ENCODE results near the gene METTL15.
"Not testable (repeated sequence)": the region's sequence is repeated elsewhere in the genome, so short reads cannot be mapped to it uniquely, and the experiment has no call there.

The METTL15 gene

DNA sequence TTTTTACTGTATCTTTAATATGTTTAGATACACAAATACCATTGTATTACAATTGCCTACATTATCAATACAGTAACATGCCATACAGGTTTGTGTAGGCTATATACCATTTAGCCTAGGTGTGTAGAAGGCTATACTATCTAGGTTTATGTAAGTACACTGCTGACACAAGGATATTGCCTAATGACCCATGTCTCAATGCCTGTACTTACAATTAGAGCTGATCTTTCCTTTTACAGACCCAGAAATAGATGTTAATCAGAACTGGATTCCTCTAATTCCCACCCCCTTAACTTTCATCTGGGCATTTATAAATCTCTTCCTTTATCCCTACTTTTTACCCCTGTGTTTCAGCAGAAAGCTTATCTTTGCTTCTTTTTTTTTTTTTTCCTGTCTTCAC is 229.5 kb downstream of the METTL15 start:
- Mint-ChIP-seq H3K4me1 (no peaks in the 10 kb centered on the region), H3K36me3 (no peaks in the 10 kb centered on the region), H3K9me3 (peaks cover 15% of the 10 kb centered on the region), H3K4me3 (no peak overlapping the region), H3K27me3 (no peaks in the 10 kb centered on the region), H3K27ac (no peak overlapping the region)
- DNase-seq = no peak
- CTCF ChIA-PET = no interaction called here

DNA sequence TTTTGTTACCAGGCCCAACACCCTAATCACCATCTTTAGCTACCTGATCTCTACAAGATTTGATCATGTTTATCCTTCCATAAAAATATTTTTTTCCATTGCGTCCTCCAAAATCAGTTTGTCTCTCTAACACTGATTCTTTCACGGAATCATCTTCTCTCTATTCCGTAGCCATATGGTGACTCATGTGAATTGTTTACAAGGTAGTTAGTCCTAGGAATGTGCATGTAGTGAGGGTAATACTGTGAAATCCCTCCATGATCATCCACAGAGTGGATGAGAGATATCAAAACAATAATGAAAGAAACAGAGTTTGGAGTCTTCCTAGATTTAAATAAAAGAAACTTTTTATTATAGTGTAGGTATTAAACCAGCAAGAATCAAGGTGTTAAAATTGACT is 230.2 kb downstream of the METTL15 start:
- CTCF ChIA-PET = no interaction called here
- no peak for DNase-seq
- Mint-ChIP-seq H3K36me3 (no peaks in the 10 kb centered on the region), H3K27ac (no peak overlapping the region), H3K4me3 (no peak overlapping the region), H3K4me1 (no peaks in the 10 kb centered on the region), H3K9me3 (peaks cover 15% of the 10 kb centered on the region), H3K27me3 (no peaks in the 10 kb centered on the region)

DNA sequence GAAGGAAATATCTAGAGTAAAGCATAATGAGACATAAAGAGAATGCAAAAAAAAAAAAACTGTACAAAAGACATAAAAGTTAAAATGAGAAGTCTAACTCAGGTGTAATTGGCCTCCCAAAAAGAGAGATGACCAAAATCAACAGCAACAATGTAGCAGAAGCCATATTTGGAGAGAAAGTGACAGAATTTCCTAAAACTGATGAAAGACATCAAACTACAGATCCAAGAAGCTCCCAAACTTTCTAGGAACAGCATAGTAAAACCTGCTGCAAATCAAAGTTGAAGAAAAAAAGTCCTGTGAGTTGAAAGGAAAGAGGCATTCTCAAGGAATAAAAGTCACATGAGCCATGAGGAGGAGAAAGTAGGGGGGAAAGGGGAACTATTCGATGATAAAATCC is 231.3 kb downstream of the METTL15 start:
- Mint-ChIP-seq H3K27ac (no peak overlapping the region), H3K9me3 (peaks cover 15% of the 10 kb centered on the region), H3K4me1 (no peaks in the 10 kb centered on the region), H3K4me3 (no peak overlapping the region), H3K36me3 (no peaks in the 10 kb centered on the region), H3K27me3 (no peaks in the 10 kb centered on the region)
- CTCF ChIA-PET = no interaction called here
- no peak for DNase-seq

DNA sequence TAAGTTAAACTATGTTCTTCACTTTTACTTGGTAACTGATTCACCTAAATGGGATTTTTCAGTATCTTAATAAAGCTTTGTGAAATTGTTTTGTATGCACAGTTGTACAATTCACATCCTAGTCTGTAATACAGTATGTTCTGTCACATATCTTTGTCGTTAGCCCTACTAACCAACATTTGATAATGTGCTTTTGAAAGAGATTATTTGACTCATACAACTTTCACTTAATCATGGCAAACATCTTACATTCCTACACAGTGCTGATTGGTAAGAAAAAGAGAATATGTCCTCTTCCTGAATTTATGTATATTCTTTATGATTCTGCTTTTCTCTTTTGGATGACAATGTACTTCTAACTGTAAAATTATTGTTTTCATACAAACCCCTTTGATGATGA is 234.5 kb downstream of the METTL15 start:
- Mint-ChIP-seq H3K36me3 (no peaks in the 10 kb centered on the region), H3K27me3 (no peaks in the 10 kb centered on the region), H3K9me3 (peaks cover 15% of the 10 kb centered on the region), H3K27ac (no peak overlapping the region), H3K4me1 (no peaks in the 10 kb centered on the region), H3K4me3 (no peak overlapping the region)
- CTCF ChIA-PET = no interaction called here
- no peak for DNase-seq

DNA sequence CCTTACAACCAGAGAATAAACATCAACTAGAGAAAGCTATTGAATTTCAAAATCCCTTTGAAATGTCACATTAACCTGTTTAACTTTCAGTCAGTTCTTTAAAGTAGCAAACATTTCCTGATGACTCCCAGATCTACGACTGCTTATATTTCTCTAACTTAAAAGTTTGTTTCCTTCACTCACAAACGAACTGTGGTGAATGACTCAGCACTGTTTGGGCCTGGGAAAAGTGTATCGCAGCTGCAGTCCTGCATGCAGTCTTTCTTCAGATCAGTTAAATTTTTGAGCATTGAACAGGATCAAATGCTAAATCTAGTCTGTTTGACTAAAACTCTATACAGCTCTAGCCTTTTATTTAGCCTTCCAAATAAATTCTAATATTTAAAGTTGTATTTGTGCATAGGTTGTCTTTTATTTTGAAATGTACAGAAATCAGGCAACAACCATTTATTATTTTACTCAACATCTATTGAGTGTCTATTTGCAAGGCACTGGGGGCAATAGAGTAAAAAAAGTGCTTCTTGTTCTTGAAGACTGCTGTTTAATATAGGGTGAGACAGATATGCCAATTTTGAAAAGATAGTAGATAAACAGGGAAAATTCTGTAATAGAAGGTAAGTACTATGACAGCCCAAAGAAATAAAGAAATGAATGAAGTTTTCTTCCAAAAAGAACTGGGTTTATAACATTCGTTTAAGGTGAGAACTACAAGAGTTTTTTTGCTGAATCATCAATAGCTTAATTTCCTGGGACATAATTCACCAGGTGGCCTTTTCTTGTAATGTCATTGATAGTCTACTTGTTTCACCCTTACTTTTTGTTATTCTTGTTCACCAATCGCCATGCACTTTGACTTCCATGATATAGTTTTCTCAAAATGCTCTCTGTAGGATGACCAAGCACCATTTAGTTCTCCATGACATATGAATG is 235.4 kb downstream of the METTL15 start:
- H3K27ac Mint-ChIP-seq = no peak overlapping the region
- no peak overlapping the region for H3K4me3 Mint-ChIP-seq
- peaks cover 15% of the 10 kb centered on the region for H3K9me3 Mint-ChIP-seq
- no peaks in the 10 kb centered on the region for H3K4me1 Mint-ChIP-seq
- H3K27me3 Mint-ChIP-seq = no peaks in the 10 kb centered on the region
- H3K36me3 Mint-ChIP-seq = no peaks in the 10 kb centered on the region
- no peak for DNase-seq
- CTCF ChIA-PET = no interaction called here

DNA sequence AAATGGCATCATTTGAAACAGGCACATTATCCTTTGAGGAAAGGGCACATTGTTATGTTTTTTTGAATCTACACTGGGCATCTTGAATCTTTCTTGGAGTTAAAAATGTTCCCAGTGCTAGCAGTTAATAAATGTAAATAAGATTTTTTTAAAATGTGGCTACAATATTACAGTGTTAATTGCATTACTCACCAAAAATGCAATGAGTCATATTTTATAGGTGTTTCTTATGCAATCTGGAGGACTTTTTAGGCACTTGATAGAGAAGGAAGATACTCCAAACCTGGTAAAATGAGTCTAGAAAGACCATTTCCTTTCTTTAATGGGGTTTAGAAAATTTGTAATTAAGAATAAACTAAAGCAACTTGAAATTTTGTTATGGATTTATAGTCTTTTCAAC is 238.0 kb downstream of the METTL15 start:
- H3K36me3 Mint-ChIP-seq = no peaks in the 10 kb centered on the region
- H3K9me3 Mint-ChIP-seq = no peaks in the 10 kb centered on the region
- no peaks in the 10 kb centered on the region for H3K27me3 Mint-ChIP-seq
- no peak overlapping the region for H3K4me3 Mint-ChIP-seq
- CTCF ChIA-PET = no interaction called here
- no peaks in the 10 kb centered on the region for H3K4me1 Mint-ChIP-seq
- no peak overlapping the region for H3K27ac Mint-ChIP-seq
- DNase-seq = no peak

DNA sequence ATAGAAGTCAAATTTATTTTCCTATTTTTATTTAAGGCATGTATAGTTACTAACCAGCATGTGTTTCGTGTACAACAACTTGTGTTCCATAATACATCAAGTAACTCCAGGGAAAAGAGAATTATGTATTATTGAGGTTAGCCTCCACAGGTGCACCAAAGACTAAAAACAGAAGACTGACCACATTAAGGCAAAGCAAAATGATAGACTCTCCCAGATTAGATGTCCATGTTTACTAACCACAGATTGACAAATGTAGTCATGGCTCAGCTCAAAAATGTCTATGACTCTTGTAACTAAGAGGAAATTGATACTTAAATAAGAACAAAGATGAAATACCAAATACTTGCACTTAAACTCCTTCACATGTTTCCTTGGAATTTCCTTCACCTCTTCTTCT is 238.5 kb downstream of the METTL15 start:
- Mint-ChIP-seq H3K9me3 (no peaks in the 10 kb centered on the region), H3K36me3 (no peaks in the 10 kb centered on the region), H3K4me1 (no peaks in the 10 kb centered on the region), H3K4me3 (no peak overlapping the region), H3K27ac (no peak overlapping the region), H3K27me3 (no peaks in the 10 kb centered on the region)
- CTCF ChIA-PET = no interaction called here
- DNase-seq = no peak

DNA sequence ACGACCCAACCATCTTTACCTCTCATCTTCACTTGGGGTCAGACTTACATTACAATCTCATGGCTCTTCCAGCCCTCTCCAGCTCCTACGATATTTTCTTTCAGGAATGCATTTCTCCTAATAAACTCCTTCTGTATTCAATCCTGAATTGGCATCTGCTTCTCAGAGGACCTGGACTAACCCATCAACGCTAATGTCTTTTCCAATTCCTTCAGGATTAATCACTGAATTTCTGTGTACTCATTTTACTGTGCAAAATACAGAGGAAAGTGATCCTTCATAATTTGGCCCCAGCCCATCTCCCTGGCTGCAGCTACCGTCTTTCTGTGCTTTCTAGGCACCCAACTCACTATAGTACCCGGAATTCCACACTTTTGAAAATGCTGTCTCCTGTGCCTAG is 239.2 kb downstream of the METTL15 start:
- DNase-seq = no peak
- Mint-ChIP-seq H3K27me3 (no peaks in the 10 kb centered on the region), H3K4me1 (no peaks in the 10 kb centered on the region), H3K27ac (no peak overlapping the region), H3K9me3 (no peaks in the 10 kb centered on the region), H3K4me3 (no peak overlapping the region), H3K36me3 (no peaks in the 10 kb centered on the region)
- CTCF ChIA-PET = no interaction called here

DNA sequence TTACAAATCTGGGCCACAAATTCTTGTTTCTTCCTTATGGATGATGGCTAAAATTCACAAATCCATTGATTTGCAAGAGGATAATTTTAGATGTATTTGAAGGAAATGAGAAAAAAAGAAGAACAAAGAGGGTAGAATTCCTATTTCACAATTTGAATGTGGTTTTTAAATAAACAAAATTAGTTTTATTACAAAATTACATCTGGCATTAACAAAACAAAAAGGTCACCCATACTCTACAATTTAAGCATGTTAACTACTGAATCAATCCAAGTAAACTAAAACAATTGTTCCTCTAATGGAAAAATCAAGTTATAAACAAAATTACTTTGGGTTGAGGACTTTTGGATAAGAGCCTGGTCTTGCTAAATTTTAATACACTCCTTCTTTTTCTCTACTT is 242.0 kb downstream of the METTL15 start:
- Mint-ChIP-seq H3K27ac (no peak overlapping the region), H3K36me3 (no peaks in the 10 kb centered on the region), H3K4me3 (no peak overlapping the region), H3K9me3 (no peaks in the 10 kb centered on the region), H3K4me1 (no peaks in the 10 kb centered on the region), H3K27me3 (no peaks in the 10 kb centered on the region)
- CTCF ChIA-PET = no interaction called here
- DNase-seq = no peak

DNA sequence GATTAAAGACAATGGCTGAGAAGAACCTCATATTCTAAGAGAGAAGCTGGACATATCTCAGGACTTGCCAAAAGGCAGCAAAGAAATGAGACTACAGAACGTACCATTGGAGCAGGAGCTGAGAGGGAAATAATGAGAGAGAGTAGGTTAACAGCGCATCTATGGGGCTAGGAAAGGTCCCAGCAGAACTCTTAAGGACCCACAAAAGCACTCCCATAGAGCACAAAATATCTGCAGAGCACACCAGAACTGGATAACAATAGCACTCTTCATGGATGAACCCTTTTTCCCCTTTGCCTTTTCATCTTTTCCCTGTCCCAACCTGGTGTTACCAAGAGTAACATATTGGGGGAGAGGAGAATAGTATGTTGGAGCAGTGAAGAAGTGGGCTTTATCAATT is 245.8 kb downstream of the METTL15 start:
- CTCF ChIA-PET = no interaction called here
- Mint-ChIP-seq H3K27ac (no peak overlapping the region), H3K4me3 (no peak overlapping the region), H3K27me3 (no peaks in the 10 kb centered on the region), H3K36me3 (no peaks in the 10 kb centered on the region), H3K9me3 (no peaks in the 10 kb centered on the region), H3K4me1 (no peaks in the 10 kb centered on the region)
- DNase-seq = no peak

DNA sequence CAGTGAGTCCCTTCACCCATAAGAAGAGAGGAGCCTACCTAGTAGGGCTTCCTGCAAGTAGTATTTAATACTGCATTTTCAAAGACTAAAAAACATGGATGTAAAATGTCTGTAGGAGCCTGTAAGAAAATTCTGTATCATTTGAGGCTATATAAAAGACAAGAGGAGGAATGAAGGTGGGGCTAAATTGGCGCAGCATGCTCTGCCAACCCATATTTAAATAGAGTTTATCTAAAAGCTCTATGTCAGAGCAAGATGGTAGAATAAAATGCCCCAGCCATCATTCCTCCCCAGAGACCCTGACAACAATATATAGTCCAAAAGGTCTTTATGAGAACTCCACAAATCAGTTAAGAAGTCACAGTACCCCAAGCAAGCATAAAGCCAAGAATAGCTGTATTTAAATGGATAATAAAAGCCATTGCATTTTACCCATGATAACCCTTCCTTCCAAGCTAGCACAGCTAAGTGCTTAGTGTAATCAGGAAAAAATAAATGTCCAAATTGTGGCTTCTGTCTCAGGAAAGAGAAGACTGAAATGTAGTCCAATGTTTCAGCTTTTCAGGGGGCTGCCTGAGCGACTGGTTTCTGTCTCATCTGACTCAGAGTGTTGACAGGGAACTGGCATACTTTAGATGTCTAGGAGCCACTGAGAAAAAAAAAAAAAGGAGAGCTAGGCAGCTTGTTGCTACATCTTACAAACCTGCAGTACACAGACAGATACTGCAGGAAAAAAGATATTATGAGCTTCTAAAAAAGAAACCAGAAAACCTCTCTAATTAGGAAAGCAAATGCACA is 258.6 kb downstream of the METTL15 start:
- Mint-ChIP-seq H3K27ac (no peak overlapping the region), H3K36me3 (peaks cover 1% of the 10 kb centered on the region), H3K27me3 (no peaks in the 10 kb centered on the region), H3K9me3 (peaks cover 19% of the 10 kb centered on the region), H3K4me1 (no peaks in the 10 kb centered on the region), H3K4me3 (no peak overlapping the region)
- DNase-seq = no peak
- CTCF ChIA-PET = no interaction called here

DNA sequence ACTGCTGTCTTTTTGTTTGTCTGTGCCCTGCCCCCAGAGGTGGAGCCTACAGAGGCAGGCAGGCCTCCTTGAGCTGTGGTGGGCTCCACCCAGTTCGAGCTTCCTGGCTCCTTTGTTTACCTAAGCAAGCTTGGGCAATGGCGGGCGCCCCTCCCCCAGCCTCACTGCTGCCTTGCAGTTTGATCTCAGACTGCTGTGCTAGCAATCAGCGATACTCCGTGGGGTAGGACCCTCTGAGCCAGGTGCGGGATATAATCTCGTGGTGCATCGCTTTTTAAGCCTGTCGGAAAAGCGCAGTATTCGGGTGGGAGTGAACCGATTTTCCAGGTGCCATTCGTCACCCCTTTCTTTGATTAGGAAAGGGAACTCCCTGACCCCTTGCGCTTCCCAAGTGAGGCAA is 269.9 kb downstream of the METTL15 start:
- H3K27ac Mint-ChIP-seq, H3K9me3 Mint-ChIP-seq, H3K36me3 Mint-ChIP-seq, H3K4me3 Mint-ChIP-seq, H3K27me3 Mint-ChIP-seq, CTCF ChIA-PET, DNase-seq, H3K4me1 Mint-ChIP-seq: not testable (repeated sequence)
